Right renal cortex interstitium (tissue), 3 donors: Measurements from ENCODE around the gene SLC43A1. TPM values are rescaled to one million over a fixed set of nuclear protein-coding genes. Genes with fewer than 3 reads are reported as not detected.

Experiments used
- DNase-seq, 3 donors: peaks; one replicate each; pipeline ENCODE4 v3.0.0-alpha.2; 2013; ENCODE audit warnings: low read depth in 3 of 3, low spot score in 2 of 3
- polyA plus RNA-seq, 3 donors: library from polyadenylated mRNA; unstranded; fragments of 120-200 nt; gene quantifications; one replicate each; pipeline ENCODE4 v1.2.1, GENCODE V29; 2013; ENCODE audit not compliant: insufficient read length in 3 of 3

SLC43A1 gene
- polyA plus RNA-seq, 3 donors = 5.0 to 6.1 (median 5.4) TPM

DNA sequence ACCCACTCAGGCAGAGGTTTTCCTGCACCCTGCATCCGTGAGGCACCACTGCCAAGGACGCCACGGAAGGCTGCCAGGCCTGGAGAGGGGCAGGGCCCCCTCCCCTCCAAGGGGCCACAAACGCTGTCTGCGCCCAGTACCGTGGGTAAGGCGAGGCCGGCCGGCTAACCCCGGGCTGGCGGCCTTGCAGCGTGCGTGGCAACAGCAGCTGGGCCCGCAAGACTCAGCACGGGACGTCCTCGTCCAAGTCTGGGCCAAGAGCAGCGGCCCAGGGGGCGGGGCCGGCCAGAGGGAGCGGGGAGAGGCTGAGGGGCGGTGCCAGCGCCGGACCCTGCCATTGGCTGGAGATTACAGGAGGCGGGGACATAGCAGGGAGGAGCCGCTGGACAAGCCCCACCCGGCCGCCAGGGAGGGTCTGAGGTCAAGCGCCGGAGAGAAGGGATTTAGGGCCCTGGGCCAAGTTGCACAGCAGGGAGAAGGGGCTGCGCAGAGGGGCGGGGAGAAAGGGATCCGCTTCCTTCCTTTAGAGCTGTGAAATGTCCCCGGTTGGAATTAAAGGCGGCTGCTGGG lies 16.0 kb downstream of the SLC43A1 start:
- DNase-seq = peak; percentile 76 to 88 (median 85)

DNA sequence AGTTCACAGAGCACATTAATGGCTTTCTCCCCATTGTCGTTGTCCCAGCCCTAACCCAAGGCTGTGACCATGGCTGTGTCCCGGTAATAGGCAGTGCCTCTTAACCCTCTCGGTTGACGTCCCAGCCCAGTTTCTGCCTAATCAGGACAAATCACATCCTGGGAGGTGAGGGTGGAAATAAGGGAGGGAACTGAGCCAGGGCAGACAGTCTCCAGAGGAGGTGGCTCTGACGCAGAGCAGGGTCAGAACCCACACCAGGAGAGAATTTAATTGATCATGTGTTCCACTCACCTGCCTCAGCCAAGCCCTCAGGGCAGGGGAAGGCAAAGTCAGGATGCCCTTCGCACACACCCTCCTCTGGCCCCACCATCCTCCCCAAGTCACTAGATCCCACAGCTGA lies 17.0 kb downstream of the SLC43A1 start:
- no peak for DNase-seq

DNA sequence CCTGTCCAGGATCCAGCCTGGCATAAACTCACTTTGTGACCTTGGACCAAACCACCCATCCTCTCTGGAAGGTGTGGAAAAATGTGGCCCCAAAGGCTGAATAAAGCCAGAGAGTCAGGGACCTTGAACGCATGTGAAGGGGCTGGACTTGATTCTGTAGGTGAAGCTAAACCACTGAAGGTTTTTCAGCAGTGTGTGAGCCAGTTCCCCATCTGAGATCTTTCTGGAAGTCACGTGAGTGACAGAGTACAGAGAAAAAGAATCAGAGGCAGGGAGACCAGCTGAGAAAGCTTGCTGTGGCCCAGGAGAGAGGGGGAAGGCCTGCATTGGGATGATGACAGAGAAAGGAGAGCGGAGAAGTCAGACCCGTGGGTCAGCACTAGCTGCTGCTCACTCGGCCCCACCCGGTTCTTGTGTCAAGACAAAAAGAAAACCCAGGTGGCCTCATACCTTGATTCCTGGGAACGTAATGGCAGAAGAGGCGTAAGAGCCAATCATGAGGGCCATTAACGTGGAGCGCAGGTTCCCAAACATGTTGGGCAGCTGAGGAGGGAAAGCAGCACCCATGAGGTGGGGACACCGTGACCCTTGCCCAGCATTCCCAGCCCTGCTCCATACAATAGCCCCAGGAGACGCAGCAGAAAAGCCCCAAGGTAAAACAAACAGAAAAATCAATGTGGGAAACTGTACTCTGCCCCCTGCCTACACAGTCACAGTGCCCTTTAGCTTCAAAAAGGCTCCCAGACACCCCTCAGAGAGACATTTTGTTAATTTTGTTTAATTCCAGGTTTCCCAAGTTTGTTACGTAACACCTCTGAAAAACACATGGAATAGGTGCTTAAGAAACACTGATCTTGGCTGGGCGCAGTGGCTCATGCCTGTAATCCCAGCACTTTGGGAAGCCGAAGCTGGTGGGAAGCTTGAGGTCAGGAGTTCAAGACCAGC lies 17.9 kb downstream of the SLC43A1 start:
- no peak for DNase-seq

DNA sequence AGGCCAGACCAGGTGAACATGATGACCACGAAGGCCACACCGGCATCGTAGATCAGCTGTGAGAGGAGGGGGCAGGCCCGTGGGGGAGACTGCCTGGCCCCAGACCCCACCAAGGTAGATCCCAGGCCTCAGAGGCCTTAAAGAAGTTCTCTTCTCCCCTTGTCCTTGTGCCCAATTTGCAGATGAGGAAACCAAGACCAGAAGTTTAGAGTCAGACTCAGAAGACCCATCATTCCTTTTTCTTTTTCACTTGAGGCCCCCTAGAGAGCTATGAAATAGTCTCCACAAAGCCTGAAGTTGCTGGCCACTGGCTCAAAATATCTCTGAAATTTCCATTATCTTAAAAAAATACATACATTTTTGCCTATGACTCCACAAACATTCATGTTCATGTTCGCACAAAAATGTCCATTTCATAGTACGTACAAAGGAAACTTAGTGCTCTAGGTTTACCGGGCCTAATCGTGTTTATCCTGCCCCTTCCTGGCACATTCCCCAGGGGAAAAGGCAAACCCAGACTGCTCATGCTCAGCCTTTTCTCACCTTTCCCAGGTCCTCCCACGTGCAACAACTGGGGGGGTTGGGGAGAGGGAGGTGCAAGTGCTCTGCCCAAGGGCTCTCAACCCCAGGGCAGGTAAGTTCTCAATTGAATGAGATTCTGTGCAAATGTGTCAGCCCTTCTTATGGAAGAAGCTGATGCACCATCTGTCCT lies 19.2 kb downstream of the SLC43A1 start:
- DNase-seq = no peak

DNA sequence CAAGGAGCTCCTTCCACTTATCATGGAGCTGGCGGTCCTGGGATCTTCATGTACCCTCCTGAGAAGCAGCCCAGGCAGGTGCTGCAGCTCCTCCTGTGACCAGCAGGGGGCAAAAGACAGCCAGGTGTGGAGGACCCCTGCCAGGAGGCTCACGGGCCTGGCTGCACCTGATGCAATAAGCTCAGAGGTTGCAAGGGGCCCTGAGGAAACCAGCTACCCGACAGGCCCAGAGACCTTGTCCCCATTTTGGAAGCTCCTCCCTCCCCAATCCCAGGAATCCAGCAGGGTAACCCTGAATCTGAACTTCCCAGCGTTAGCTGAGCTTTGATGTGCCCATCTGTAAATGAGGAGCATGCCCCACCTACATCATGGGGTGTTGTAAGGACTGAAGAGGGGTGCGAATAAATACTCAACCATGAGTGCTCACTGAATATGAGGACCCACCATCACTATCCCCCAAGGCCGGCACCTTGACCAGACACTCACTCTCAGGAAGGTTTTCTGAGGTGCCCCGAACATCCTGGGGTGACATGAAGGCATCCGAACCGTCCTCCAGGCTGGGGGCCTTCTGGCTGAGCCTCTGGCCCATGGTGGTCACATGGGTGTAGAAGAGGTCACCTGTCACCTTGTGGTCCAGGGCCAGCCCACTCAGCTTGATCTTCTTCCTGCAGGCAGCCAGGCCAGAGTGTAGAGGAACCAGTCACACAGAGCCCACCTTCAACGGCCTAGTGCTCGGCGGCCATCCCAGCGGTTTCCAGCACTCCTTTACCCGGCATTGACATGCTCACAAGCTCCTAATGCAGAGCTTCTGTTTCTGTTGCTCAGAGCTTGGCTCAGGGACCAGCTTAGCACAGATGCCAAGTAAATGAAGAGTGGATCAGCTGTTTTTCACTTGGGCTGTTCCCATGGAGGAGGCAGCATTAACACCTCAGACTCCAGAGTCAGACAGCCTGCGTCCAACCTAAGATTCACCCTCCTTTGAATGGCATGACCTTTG lies 21.7 kb downstream of the SLC43A1 start:
- DNase-seq = no peak

DNA sequence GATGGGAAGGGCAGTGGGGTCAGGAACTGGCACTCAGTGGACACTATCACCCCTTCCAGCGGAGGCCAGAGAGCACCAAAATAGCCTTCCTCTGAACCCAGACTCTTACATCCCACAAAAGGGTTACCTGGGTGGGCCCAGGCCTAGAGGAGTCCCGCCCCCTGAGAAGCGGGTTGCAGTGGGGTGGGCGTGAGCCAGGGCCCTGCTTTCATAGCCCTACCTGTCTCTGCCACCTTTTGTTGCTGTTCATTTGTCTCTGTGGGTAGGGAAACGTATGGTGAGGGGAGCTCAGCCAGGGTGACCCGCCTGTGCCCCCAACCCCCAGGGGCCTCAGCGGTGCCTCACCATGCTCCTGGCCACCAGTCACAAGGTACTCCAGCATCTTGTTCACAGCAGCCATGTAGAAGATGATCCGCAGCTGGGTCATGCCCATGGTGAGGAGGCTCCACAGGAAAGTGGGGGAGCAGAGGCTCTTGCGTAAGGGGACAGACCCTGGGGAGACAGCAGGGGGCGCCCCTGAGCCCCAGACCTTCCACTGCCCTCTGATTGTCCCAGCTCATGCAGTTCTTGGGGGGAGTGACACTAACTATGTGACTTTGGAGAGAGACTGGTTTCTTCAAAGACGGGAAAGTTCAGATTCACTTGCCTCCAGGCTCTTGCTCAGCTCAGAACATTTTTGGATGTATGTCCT lies 24.0 kb downstream of the SLC43A1 start:
- no peak for DNase-seq

DNA sequence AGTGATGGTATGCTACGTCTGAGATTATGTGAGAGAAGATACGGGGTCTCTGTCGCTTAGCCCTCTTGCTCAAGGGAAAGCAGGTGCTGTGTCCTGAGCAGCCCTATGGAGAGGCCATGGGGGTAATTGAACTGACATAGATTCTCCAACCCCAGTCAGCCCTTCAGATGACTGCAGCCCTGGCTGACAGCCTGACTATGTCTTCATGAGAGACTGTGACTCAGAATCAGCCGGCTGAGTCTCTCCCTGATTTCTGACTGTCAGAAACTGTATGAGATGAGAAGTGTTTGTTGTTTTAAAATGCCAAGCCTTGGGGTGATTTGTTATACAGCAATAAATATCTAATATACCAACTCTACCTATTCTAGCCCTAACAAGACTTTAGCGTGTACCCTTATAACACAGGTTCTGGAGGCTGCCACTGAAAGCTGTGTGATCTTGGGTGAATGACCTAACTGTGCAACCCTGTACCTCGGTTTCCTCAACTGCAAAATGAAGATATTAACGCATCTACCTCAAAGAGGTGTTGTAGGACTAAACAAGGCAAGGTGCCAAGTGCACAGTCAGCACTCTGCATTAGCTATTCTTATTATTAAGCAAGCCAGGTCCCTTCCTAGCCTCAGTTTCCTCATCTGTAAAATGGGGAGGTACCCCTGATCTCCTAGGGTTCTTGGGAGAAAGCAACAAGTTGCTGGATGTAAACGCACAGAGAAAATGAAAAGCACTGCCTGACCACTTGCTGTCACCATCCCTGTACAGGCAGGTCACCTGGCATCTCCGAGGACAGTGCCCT lies 24.9 kb downstream of the SLC43A1 start:
- DNase-seq = no peak

DNA sequence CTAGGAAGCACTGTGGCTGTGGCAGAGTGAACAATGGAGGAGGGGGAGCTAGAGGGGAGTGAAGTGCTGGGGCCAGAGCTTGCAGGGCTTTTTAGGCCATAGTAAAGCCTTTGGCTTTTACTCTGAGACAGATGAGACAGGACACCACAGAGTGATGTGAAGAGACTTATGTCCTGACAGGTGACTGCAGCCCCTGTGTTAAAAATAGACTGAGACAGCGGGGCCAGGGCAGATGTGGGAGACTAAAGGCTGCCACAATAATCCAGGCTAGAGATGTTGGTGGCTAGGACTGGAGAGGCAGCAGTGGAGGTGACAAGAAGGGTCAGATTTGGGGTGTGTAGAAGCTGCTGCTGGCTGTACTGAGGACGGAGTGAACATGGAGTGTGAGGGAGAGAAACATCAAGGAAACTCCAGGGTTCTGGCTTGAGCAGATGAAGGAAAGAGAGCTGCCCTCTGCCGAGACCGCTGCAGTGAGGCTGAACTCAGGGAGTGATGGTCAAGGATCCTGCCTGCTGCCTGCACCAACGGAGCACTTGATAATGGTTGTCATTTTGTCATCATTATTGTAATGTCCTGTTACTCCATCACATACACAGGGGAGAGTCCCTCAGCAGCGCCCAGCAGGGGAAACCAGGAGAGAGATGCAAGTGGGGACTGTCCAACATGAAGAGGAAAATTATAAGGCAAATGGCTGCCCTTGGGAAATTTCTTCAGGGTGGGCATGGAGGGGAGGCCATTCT lies 27.4 kb downstream of the SLC43A1 start:
- no peak for DNase-seq

DNA sequence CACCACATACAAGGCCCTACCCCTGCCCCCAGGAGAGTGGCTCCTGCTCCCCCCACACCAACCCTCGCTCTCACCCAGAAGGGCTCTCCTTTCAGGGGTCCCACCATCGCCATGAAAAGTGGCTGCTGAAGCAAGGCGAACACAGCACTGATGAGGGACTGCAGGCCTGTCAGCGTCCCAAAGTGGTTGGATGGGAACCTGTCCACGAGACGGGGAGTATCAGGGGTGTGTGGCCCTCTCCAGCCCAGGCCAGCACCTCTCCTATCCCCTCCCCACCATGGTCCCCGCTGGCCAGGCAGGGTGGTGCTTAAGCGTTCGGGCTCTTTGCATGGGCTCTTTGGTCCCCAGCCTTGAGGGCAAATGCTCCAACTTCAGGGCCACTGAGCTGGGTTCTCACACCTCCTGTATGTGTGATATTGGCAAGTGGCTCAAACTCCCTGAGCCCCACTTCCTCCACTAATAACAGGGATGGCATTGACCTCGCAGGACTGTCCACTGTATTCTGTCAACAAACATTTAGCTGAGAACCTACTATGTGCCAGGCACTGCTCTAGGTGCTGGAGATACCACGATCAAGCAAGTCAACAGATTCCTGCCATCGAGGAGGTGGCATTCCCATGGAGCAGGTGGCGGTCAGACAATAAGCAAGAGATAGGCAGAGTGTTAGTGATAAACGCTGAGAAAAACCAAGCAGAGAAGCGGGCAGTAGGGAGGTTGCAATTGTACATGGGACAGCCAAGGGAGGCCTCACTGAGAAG lies 28.3 kb downstream of the SLC43A1 start:
- no peak for DNase-seq

DNA sequence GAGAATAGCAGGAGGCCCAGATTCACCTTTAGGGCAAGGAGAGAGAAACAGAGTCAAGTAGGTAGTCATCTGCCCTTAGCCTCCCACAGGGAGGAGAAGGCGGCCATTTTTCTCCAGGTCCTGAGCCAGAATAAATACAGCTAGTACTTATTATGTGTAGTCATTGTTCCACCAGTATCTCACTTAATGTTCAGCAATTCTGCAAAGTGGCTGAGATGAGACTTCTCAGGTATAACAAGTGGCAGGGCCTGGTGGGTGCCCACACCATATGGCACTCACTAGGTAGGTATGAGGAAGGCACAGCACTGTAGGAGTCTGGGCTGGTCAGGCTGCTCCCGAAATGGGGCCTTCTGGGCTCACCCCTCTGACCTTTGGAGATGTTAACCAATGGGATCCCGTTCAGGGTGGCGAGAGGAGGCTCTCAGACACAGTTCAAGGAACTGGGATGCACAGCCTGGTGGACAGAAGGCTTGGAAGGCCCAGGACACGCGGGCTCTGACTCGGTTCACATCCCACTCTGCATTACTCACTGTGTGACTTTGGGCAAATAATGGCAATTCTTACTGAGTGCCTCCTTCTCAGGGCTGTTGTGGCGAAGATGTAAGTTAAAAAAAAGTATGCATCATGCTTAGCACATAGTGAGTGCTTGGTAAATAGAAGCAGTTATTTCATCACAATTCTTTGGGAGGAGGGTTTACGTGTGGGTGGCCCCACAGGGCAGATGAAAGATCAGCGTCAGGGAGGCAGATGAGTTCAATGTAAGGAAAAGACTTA lies 30.1 kb downstream of the SLC43A1 start:
- DNase-seq = no peak

DNA sequence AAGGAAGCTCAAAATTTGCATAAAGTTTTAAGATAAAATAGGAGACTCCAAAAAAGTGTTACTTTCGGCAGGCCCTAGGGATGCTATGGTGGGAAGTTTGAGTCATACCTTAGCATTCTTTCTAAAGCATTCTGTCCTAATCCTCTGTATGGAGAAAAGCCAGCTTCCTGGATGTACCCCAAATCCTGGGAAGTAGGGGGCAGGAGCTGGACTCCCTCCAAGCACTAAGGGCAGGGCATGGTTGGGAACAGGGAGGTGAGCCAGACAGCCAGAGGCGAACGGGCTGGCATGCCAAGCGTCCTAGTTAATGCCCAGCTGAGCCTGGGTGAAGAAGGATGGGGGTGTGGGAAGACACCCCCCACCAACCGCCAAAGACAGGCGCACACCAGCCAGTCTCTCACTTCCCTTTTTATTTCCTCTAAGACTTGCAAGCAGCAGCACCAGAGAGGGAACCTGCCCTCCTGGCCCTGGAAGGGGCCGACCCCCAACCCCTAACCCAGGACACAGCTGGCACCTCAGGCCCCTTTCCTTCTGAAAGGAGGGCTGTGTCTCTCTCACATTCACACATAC lies 31.3 kb downstream of the SLC43A1 start:
- DNase-seq = no peak

DNA sequence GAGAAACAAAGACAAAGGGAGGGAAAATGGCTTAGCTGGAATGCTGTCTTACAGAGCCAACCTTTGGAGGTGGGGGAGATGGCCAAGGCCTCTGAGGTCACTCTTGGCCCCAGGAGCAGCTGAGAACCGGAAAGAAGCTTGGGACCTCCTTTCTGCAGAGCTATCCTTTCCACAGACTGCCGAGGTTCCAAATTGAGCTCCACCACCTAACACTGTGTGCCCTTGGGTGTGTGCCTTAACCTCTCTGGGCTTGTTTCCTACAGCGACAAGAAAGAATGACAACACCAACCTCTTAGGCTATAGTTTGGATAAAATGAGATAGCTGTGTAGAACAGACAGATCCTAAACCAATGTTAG lies 32.0 kb downstream of the SLC43A1 start:
- no peak for DNase-seq

DNA sequence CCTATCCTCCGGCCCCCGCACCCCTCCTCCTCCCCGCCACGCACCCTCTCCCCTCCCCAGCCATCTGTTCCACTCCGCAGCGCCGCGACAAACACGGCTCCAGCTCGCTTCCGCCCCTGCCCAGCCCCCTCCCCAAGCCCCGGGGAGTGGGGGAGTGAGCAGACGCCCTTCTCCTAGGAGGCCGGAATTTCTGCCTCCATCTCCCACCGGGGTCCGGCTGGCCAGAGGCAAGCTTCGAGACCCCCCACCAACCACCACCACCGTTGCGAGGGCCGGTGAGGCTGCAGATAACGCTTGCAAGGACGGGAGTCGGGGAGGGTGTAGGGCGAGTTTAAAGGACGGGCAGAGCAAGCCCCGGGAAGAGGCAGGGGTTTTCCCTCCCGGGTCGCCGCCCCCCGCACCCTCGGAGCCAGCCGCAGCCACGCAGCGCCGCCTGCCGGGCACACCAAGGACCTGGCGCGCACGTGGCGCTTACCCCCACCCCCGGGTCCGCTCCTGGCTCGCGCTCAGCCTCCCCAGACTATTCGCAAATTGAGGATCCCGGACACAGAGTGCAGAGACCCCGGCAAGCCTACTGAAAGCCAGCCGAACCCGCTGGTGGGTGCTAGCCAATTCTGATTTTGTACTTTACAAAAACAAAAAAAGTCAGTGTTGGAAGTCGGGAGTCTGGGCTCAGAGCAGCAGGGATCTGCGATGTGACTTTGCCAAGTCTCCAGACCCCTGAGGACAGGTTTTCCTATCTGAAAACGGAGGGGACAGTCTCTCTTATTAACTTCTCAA lies 32.5 kb downstream of the SLC43A1 start:
- DNase-seq = no peak

DNA sequence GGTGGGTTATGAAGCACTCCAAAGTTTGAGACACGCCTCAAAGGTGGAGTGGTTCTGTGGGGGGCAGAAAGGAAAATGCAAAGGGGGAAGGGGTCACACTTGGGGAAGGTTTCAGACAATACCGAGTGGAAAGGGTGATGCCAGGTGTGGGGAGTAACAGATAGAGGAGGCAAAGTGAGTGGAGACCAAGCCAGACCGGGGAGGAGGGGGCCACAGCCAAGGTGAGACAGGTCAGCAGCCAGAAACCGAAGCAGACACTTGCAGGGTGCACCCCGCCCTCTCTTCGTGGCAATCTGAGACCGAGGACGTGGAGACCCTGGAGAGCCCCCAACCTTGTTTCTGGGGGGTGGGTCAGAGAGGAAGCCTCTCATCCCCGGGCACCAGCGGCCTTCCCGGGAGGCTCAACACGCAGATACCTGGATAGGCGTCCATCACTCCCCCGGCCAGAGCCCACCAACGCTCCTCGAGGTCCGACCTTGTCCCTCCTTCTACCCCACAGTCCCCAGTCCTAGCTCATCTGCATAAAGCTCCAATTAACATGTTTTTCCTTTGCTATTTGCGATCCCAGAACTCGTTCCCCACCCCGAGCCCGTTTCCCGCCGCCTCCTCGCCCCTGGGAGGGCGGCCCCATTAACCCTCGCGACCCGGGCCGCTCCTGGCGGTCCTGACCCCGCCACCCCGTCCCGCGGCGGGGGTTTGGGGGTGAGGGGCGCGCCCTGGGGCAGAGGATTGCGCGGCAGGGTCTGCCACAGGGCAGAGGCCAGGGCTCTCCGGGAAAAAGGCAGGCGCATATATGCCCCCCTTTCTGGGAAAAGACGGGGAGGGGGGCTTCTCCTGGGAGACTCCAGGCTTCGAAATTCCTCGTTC lies 33.4 kb downstream of the SLC43A1 start:
- no peak for DNase-seq

DNA sequence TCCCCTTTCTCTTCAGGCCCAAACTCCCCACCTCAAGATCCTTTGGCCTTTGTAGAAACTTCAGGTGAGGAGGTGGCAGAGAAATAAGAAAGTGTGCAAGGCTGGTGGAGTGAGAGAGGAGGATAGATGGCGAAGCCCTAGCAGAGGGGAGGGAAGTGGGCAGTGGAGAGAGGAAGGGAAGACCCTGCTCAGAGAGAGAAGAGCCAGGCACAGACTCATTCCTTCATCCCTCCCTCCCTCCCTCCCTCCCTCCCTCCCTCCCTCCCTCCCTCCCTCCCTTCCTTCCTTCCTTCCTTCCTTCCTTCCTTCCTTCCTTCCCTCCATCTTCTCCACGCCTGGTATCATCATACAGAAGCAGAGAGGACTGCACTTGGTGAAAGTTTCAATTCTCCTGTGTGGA lies 34.2 kb downstream of the SLC43A1 start:
- no peak for DNase-seq
